ENCODE measurements around the gene UCK2.

DNA sequence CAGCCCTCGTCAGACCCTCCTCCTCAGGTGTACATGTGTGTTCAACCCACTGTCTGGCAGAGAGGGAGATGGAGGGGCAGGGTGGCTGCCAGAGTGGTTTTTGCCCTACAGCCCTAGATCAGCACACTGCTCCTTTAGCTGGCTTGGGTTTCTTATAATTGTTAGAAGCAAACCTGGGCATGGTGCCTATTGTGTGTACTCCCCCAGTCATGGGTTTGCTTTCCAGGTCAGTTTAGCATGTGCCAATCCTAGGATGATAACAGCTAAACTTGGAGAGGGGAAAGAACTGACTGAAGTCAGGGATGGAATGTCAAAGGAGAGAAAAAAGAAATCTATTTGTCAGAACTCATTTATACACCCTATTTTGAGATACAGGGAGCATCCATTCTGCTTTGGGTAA lies 63.3 kb downstream of the UCK2 start:
- TF ChIP-seq GATA2 (IDR thresholded peaks at IDR 0.05; ENCODE audit: low read depth, low read length), result no peak
- TF ChIP-seq GATA3 (IDR thresholded peaks at IDR 0.05; ENCODE audit: low read depth, low read length), result no peak

Measured in SH-SY5Y (cell line).